Breast epithelium (tissue), 4 donors: ENCODE results near the gene CFAP90. TPM values are rescaled to one million over a fixed set of nuclear protein-coding genes. Genes with fewer than 3 reads are reported as not detected.

ENCODE experiments used
- DNase-seq, 2 donors: peaks; one replicate each; pipeline ENCODE4 v3.0.0-alpha.2; 2019; ENCODE audit warnings: low spot score in 2 of 2
- H3K27ac ChIP-seq, 2 donors: fragments of 200-600 bp; sonication (generic) in 1 of 2; one replicate each; pipeline ENCODE4 v1.5.1; 2016 to 2019; ENCODE audit warnings: mild to moderate bottlenecking in 1 of 2
- H3K27me3 ChIP-seq, 2 donors: fragments of 200-600 bp; sonication (generic) in 1 of 2; one replicate each; pipeline versions ENCODE4 v1.5.1 to v1.6.0; 2017 to 2019; ENCODE audit warnings: control low read depth in 1 of 2, mild to moderate bottlenecking in 1 of 2
- H3K36me3 ChIP-seq: fragments of 200-600 bp; one replicate; pipeline ENCODE4 v1.5.1; 2019
- H3K4me1 ChIP-seq, 2 donors: fragments of 200-600 bp; sonication (generic); one replicate each; pipeline ENCODE4 v1.5.1; 2016 to 2019; ENCODE audit warnings: control low read depth in 1 of 2
- H3K4me3 ChIP-seq, 3 donors: fragments of 200-600 bp; sonication (generic); 1 replicate in 2 of 3; 2 replicates in 1 of 3; pipeline ENCODE4 v1.5.1; 2016 to 2019; ENCODE audit warnings: mild to moderate bottlenecking in 3 of 3, moderate library complexity in 2 of 3
- H3K9me3 ChIP-seq, 2 donors: fragments of 200-600 bp; sonication (generic) in 1 of 2; one replicate each; pipeline ENCODE4 v1.5.1; 2016 to 2019; ENCODE audit warnings: control low read depth in 1 of 2
- POLR2A ChIP-seq: fragments of 450-650 bp; IDR thresholded peaks from one replicate; pipeline ENCODE4 v1.6.1; 2016; ENCODE audit warnings: antibody characterized with exemption, mild to moderate bottlenecking, moderate library complexity
- POLR2AphosphoS5 ChIP-seq, 3 donors: sonication (generic); formaldehyde crosslinking; IDR thresholded peaks; one replicate each; pipeline ENCODE4 v1.6.1; 2017; ENCODE audit warnings: antibody characterized with exemption in 3 of 3
- intact Hi-C: fragments of 100-400 bp; cut with DNase I; formaldehyde crosslinking; loops from one replicate; pipeline ENCODE4 v1.15.1; 2023; ENCODE audit warnings: low total_unique reads
- total RNA-seq, 3 donors: library from RNA; depleted of rRNA; stranded (reverse); fragments of >200 nt; gene quantifications; one replicate each; pipeline ENCODE4 v1.1.0, GENCODE V29; 2016
- TF ChIP-seq, protein P1 (sequence below), 3 donors: fragments of 450-650 bp; IDR thresholded peaks; one replicate each; pipeline ENCODE4 v1.5.1; 2016 to 2017; ENCODE audit warnings: antibody characterized with exemption in 3 of 3, mild to moderate bottlenecking in 3 of 3, moderate library complexity in 3 of 3

Gene CFAP90
- total RNA-seq, 3 donors from 2014 or later: 0.48 to 0.98 (median 0.59) TPM

DNA sequence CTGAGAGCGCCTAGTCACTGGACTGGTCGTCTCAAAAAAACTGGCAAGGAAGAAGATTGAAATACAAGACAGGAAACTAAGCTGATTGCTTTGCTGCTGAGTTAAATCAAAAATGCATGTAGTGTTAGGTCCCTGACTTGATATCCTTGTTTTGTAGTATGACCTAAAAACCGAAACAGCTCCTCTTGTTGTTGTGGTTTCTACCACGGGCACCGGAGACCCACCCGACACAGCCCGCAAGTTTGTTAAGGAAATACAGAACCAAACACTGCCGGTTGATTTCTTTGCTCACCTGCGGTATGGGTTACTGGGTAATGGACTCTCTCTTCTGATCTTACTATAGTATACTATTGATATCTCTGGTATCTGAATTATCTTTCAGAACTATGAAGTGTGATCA lies 22.3 kb upstream of the CFAP90 start:
- intact Hi-C loops: no loop called here
- TF ChIP-seq, protein P1, sequence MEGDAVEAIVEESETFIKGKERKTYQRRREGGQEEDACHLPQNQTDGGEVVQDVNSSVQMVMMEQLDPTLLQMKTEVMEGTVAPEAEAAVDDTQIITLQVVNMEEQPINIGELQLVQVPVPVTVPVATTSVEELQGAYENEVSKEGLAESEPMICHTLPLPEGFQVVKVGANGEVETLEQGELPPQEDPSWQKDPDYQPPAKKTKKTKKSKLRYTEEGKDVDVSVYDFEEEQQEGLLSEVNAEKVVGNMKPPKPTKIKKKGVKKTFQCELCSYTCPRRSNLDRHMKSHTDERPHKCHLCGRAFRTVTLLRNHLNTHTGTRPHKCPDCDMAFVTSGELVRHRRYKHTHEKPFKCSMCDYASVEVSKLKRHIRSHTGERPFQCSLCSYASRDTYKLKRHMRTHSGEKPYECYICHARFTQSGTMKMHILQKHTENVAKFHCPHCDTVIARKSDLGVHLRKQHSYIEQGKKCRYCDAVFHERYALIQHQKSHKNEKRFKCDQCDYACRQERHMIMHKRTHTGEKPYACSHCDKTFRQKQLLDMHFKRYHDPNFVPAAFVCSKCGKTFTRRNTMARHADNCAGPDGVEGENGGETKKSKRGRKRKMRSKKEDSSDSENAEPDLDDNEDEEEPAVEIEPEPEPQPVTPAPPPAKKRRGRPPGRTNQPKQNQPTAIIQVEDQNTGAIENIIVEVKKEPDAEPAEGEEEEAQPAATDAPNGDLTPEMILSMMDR (IDR thresholded peaks at IDR 0.05): no peak
- TF ChIP-seq POLR2A (no peak), POLR2AphosphoS5 (IDR thresholded peaks at IDR 0.05) (no peak)
- H3K4me1 ChIP-seq: no peaks in the 10 kb centered on the region
- DNase-seq: no peak
- H3K4me3 ChIP-seq: no peak overlapping the region
- H3K27me3 ChIP-seq: no peaks in the 10 kb centered on the region
- no peaks in the 10 kb centered on the region for H3K36me3 ChIP-seq
- H3K27ac ChIP-seq: no peak overlapping the region
- no peaks in the 10 kb centered on the region for H3K9me3 ChIP-seq

DNA sequence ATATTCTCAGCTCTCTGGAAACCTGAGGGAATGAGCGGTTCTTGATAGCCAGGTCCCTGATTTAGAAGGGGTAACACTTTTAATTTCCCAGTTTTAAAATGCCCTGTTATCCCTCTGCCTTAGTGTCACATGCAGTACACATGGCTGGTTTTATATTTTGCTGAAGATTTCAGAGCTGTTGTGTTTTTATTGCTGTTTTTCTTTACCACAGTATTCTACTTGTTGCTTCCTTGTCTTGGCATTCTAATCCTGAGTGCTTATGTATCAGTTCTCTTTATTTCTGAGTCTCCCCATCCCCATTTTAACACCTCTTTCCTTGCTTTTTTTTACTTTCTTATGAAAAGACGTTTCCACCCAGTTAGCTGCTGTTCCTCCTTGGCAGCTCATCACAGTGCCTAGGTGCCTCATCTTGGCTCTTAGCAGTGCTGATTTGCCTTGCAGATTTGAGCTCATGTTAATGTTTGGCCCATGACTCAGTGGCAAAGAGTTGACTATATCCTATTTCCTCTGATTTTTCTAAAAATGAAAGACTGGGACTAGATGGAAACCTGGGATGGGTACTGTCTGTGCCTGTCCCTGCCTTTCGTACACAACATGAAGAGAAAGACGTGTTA lies 21.7 kb upstream of the CFAP90 start:
- no peaks in the 10 kb centered on the region for H3K36me3 ChIP-seq
- no peak overlapping the region for H3K27ac ChIP-seq
- no peaks in the 10 kb centered on the region for H3K9me3 ChIP-seq
- DNase-seq: no peak
- no peaks in the 10 kb centered on the region for H3K4me1 ChIP-seq
- TF ChIP-seq POLR2A (no peak), POLR2AphosphoS5 (IDR thresholded peaks at IDR 0.05) (no peak)
- TF ChIP-seq, protein P1 (IDR thresholded peaks at IDR 0.05): no peak
- H3K4me3 ChIP-seq: no peak overlapping the region
- intact Hi-C loops: no loop called here
- no peaks in the 10 kb centered on the region for H3K27me3 ChIP-seq

DNA sequence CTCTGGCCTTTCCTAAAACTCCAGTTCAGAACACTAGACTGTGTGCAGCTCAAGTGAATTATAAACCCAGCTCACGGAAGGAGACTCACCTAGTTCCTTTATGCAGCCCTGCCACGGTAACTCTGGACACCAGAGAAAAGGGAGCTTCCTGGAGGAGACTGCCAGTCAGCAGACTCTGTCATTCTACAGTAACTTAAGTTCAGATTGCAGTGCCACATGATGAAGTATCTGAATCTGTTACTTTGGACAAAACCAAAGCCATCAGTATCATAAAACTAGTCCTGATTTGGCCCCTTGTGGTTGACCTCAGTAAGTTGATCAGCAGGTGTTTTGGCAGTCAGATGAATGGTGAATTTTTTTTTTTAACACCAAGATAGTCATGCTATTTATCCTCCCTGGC lies 20.7 kb upstream of the CFAP90 start:
- Histone ChIP-seq H3K36me3 (no peaks in the 10 kb centered on the region), H3K27me3 (no peaks in the 10 kb centered on the region), H3K27ac (no peak overlapping the region), H3K4me3 (no peak overlapping the region), H3K4me1 (no peaks in the 10 kb centered on the region), H3K9me3 (no peaks in the 10 kb centered on the region)
- DNase-seq: no peak
- intact Hi-C loops: no loop called here
- TF ChIP-seq, protein P1 (IDR thresholded peaks at IDR 0.05): no peak
- TF ChIP-seq POLR2AphosphoS5 (IDR thresholded peaks at IDR 0.05) (no peak), POLR2A (no peak)

DNA sequence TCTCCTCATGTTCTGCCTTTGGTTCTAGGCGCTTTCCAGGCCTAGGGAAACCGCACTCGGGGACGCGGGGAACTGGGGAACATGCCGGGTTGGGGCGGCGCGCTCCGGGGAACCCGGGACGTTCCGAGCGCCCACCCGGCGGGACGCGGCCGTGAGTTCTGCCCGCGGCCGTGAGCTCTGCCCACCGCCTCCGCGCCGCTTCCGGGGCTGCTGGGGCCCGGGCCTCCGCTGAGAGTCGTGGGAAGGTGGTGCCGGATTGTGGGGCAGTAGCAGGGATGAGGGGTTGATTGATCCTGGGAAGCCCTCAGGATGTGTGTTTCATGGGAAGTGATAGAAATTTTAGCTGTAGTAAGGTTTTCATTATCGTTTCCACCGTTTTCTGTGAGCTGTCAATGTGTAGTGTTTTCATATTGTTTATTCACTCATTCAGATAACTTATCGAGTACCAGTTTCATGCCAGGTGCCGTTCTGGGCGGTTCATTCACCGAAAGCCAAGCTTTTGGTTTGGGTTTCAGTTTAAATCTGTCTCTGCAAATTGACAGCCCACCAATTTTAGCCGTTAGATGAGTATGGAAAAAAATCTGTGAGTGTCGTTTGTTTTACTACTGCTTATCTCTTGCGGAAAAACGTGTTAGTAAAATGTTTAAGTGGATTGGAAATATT lies 18.7 kb upstream of the CFAP90 start:
- intact Hi-C loops: no loop called here
- TF ChIP-seq, protein P1 (IDR thresholded peaks at IDR 0.05): no peak
- TF ChIP-seq POLR2A (no peak), POLR2AphosphoS5 (IDR thresholded peaks at IDR 0.05) (no peak)
- peak overlapping the region; percentile 83 to 100 (median 100) for H3K4me3 ChIP-seq
- no peaks in the 10 kb centered on the region for H3K27me3 ChIP-seq
- DNase-seq: no peak
- H3K27ac ChIP-seq: peak overlapping the region; percentile 73 to 83
- H3K9me3 ChIP-seq: no peaks in the 10 kb centered on the region
- no peaks in the 10 kb centered on the region for H3K36me3 ChIP-seq
- H3K4me1 ChIP-seq: no peaks in the 10 kb centered on the region

DNA sequence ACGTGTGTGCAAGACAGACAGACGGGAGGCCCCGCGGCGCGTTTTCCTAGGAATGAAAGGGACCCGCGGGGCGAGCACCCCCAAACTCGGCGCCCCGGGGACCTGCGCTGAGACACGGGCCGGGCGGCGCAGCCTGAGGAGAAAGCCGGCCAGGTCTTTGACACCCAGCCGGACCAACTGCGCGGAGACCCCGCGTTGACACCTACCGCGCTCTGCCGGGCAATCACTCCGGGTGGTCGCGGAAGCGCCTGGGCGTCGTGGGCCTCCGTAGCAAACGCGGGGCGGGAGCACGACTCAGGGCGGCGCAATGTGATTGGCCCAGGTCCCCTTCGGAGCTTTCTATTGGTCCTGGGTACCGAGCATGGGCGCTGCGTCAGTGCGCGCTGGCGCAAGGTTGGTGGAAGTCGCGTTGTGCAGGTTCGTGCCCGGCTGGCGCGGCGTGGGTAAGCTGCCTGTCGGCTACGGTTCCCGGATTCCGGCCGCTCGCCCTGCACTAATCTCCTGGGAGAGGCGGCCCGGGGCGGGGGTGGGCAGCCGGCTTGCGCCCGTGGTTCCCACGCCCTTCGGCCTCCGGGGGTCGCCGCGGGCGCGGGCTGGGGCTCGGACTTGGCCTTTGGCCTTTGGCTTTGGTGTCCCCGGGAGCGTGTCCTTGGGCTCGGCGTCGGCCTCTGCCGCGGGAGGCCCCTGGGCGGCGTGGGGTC lies 18.0 kb upstream of the CFAP90 start, which contains the start of the genes FASTKD3 and MTRR:
TSS of gene FASTKD3 (minus strand) at position 259 of the 701 bp plus-strand sequence. CDS start 948 bp downstream, outside the sequence.
TSS of gene MTRR (plus strand) at position 376 of the 701 bp plus-strand sequence. CDS start 1,647 bp downstream, outside the sequence.
- TF ChIP-seq POLR2A (peak; percentile 18), POLR2AphosphoS5 (IDR thresholded peaks at IDR 0.05) (peak in 1 of 3 donors; percentile 51)
- TF ChIP-seq, protein P1 (IDR thresholded peaks at IDR 0.05): no peak
- intact Hi-C loops: no loop called here
- Histone ChIP-seq H3K27ac (peak within 1 kb of the TSS; percentile 73 to 83), H3K4me3 (peak within 1 kb of the TSS; percentile 83 to 100 (median 100)), H3K27me3 (no peaks in the 10 kb centered on the region), H3K36me3 (no peaks in the 10 kb centered on the region), H3K4me1 (no peaks in the 10 kb centered on the region), H3K9me3 (no peaks in the 10 kb centered on the region)
- DNase-seq: peak; percentile 89 to 92
